SKM-1 treated with dmso at 0.1 percent for 144 hours (cell line): ENCODE measurements around the gene BID.
"Not testable (repeated sequence)": the region's sequence is repeated elsewhere in the genome, so short reads cannot be mapped to it uniquely, and the experiment has no call there.

Experiments used
- DNase-seq: peaks from one replicate; lab custom pipeline; 2025; ENCODE audit not compliant: unreplicated experiment; lab: John Stamatoyannopoulos, UW

The BID gene

DNA sequence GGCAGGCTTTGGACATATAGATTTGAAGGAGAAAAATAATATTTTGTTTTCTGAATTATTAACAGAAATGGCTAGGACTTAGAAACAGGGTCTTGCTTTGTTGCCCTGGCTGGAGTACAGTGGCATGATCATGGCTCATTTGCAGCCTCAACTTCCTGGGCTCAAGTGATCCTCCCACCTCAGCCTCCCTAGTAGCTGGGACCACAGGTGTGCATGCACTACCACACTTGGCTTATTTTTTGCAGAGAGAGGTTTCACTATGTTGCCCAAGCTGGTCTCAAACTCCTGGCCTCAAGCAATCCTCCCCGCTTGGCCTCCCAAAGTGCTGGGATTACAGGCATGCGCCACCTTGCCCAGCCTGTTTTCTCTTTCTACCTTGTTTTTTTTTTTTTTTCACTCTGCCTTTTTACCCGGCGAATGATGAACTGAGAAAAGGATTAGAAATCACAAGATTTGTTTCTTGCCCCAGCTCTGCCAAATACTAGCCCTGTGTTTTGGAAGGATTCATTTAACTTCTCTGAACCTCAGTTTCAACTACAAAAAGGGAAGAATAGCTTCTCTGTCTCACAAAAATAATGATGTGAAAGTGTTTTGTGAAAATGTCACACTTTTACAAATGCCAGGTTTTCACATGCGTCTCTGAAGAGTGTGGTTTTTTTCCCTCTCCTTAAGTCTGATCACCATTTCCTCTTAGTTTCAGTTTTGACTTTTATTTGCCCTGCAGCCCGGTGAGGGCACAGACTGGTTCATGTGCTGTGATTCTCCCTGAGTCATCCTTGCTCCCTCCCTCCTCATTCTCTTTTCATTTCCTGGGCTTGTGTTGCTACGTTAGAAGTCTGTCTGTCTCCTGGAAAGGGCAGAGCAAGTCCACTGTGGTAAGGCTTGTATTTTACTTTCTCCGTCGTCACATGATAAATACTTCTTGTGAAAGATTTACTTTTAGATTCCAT lies 68.0 kb downstream of the BID start:
- peak; percentile 43 for DNase-seq

DNA sequence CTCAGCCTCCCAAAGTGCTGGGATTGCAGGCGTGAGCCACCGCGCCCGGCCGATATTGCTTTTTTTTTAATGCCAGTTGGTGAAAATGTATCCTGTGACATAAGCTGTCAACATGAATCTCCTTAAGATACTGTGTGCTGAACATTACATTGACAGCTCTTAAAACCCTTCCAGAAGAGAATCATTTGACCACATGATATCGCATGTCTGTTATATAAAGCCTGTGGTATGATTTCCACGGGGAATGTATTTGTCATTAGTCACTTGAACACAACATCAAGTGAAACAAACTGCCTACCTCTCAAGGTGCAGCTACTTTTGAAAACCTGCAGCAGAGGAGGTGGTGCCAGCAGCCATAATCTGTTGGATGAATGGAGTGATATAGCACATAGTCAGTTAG lies 68.7 kb downstream of the BID start:
- DNase-seq = no peak

DNA sequence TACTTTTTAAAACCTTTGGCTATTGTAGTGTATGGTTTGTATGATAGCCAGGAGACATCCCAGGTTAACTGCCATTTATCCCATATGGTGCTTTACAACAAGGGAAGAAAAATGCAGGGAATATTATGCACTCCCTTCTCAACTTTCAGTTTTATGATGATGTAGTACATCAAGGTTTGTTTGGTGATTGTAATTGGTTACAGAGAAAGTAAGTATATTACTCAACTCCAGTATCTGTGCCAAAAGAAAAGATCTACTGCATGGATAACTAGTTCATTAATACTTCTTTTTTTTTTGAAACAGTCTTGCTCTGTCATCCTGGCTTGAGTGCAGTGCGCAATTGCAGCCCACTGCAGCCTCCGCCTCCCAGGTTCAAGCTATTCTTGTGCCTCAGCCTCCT lies 70.5 kb downstream of the BID start:
- no peak for DNase-seq

DNA sequence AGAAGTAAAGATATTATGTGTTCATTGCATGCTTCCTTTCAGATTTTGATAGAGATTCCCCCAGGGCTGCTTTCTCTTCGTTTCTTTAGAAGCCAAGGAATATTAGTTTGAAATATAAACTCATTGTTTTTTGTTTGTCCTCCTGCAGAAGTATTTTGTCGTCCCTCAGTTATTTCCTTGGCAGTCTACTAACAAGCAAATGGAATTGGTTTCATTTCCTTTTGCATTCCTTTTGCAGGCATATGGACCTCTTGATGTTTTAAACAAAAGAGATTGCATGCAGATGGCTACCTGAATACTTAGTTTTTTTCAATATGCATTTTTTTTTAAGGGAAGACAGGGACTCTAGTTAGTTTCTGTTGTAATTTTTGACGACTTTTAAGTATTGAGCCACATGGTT lies 73.5 kb downstream of the BID start:
- DNase-seq = no peak

DNA sequence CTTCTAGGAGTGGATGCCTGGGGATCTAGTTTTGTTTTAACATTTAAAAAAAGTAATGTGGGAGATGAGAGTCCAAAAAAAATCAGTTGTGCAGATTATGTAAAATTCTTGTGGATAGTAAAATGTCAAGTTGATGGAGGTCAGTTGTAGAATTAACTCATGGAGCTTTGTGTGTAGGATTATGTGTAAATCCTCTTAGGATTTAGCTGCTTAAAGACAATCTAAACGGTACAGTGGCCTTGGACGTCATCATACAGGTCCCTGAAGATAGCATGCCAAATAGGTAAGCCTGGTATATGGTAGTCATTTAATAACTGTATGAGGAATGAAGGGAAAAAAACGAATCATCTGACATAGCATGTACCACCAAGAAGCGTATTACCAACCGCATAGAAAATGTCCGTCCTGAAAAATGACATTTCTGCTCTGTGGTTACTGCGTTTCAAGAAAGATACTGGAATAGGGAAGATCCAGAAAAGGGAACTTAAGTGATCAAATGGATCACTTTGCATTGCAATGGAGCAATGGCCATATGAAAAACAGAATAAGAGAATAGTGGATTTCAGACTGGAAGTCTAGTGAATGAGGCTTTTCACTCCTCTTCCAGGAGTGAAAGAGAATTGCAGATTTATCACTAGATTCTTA lies 74.5 kb downstream of the BID start:
- DNase-seq = peak; percentile 4

DNA sequence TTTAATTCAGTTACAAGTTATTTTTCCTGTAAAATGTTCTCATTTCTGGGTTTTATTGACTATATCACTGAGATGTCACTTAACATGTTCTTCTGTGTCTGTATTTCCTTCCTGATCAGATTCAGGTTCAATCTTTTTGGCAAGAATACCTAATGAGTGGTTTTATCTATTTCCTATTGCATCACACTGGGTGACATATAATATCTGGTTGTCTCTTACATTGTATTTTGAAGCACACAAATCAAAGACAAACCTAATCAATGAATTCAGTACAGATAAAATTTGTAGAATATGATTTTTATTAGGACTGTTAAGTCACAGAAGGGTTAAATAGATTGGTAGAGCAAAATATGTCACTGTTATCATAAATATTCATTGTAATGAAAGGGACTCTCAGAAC lies 75.3 kb downstream of the BID start:
- no peak for DNase-seq

DNA sequence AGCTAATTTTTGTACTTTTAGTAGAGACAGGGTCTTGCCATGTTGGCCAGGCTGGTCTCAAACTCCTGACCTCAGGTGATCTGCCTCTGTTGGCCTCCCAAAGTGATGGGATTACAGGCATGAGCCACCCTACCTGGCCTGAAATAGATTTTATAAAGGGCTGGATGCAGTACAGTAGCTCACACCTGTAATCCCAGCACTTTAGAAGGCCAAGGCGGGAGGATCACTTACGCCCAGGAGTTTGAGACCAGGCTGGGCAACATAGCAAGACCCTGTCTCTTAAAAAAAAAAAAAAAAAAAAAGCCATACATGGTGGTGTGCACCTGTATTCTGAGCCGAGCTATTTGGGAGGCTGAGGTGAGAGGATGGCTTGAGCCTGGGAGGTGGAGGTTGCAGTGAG lies 76.0 kb downstream of the BID start:
- not testable (repeated sequence) for DNase-seq

DNA sequence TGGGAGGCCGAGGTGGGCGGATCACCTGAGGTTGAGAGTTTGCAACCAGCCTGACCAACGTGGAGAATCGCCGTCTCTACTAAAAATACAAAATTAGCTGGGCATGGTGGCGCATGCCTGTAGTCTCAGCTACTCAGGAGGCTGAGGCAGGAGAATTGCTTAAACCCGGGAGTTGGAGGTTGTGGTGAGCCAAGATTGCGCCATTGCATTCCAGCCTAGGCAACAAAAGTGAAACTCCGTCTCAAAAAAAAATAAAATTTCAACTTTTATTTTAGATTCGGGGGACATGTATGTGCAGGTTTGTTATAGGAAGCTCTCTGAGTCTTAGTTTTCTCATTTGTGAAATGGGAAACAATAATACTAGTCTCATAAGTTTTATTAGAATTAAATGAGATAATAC lies 77.1 kb downstream of the BID start:
- peak; percentile 12 for DNase-seq

DNA sequence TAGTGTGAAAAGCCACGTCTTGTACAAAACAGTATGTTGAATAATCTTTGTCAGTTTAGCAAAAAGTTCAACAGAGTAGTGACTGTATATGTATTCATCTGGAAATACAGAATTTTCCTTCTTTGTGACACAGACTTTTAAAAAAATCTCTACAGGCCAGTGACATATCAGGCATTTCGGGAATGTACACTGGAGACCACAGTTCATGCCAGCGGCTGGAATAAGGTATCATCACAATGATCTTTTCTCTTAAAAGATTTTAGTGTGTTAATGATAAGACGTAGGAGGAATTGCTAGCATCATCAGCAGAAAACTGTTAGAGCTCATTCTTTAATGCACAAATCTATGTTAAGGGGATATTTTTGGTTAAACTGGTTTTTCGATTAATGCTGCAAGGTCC lies 78.3 kb downstream of the BID start:
- DNase-seq = no peak

DNA sequence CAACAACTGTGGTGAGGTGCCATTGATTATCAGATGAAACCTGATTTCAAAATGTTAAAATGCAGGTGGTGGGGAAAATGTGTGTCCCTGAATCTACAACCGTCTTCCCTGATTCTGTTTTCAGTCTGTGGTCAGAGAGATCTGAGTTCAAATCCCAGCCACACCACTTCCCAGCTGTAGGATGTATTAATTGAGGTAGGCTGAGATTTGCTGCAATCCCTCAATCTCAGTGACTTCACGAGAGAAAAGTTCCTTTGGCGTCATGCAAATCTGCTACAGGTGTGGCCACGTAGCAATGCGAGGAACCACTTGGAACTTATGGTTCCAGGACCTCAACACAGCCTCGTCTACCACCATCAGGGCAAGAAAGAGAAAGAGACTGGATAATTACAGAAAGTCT lies 79.5 kb downstream of the BID start:
- no peak for DNase-seq

DNA sequence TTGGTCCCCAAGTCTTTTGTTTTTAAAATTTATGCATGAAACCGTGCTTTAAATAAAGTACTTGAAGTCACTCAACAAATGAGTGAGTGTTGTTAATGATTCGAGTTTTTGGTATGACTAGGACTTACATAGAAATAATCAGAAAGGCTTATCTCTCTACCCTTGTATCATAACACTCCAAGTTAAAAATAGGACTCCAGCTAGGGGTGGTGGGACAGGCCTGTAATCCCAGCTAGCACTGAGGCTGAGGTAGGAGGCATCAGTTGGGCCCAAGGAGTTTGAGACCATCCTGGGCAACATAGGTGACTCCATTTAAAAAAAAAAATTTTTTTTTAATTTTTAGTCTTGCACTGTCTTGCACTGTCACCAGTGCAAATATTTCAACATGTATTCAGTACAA lies 80.1 kb downstream of the BID start:
- DNase-seq = no peak

DNA sequence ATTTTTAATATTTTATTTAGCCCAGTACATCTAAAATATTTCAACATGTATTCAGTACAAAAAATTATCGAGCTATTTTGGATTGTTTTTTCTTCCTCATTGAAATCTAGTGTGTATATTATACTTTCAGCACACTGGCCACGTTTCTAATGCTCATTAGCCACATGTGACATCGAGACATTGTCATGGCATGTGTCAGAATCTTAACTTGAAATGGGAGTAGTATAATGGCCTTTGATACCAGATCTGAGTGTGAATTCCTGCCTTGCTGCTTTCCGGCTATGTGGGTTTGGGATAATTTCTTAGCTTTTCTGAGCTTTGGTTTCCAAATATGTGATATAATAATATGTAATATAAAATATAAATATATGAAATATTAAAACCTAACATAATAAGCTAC lies 81.4 kb downstream of the BID start:
- DNase-seq = no peak

DNA sequence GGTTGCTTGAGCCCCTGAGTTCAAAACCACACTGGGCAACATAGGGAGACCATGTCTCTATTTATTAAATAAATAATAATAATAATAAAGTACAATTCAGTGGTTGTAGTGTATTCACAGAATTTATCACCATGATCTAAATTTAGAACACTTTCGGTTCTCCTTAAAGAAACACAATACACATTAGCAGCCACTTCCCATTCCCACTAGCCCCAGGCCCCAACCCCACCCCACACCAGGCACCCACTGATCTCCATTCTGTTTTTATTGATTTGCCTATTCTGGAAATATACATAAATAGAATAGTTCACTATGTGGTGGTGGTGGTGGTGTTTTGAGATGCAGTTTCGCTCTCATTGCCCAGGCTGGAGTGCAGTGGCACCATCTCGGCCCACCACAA lies 90.0 kb downstream of the BID start:
- DNase-seq = no peak
